NCI-H1105 treated with DMSO at 0.1 percent for 48 hours (cell line): ENCODE data around the gene UGT1A9.

Experiments
- DNase-seq: peaks from one replicate; lab custom pipeline; 2025; lab: John Stamatoyannopoulos, UW

UGT1A9 gene

DNA sequence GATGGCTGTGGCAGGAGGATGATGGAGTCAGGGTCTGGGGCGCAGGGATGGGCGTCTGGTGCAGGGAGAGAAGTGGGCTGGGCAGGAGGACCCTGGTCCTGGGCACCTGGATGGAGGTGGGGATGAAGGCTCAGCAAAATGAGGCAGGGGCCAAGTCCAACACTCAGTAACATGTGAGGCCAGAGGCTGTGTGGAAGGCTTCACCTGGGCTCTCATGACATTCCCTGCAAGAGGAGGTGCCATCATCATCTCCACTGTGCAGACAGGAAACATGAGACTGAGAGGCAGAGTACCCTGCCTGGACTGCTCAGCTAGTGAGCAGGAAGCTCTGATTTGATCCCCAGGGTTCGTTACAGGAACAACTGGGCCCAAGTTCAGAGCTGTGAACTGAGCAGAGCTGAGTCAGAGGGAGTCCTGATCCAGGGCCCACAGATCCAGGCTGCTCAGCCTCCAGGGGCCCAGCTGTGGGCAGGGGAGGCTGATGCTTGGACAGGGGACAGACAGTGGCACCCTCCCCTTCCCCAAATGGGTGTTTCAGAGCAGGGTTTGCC is 145.7 kb downstream of the UGT1A9 start:
- DNase-seq, result no peak

- DNase-seq, result no peak
Measured at GRCh38 chr2:233817995-233818638, 146.4 kb downstream of the UGT1A9 start.

GRCh38 chr2:233818639-233819621 is 147.2 kb downstream of the UGT1A9 start:
- no peak for DNase-seq

- no peak for DNase-seq
Measured at GRCh38 chr2:233819884-233820773, 148.4 kb downstream of the UGT1A9 start.

GRCh38 chr2:233820774-233821105 is 149.0 kb downstream of the UGT1A9 start:
- DNase-seq, result no peak

DNA sequence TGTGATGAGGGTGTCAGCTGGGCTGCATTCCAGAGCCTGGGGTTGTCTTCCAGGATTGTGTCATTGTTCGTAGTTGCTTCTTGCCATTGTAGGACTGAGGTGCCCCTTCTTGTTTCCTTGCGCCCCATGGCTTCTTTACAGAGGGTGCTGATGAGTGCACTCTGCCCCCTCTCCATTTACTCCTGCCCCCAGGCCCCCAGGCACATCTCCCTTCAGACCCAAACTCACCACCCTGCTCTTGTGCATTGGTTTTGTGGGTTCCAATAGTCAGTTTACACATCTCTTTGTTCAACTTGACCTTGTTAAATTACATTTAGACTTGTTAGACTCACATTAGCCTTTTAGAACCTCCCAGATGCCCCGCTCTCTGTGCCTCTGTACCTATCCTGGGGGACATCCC is 149.5 kb downstream of the UGT1A9 start:
- DNase-seq, result no peak

GRCh38 chr2:233821709-233822100 is 150.0 kb downstream of the UGT1A9 start:
- DNase-seq, result no peak

DNA sequence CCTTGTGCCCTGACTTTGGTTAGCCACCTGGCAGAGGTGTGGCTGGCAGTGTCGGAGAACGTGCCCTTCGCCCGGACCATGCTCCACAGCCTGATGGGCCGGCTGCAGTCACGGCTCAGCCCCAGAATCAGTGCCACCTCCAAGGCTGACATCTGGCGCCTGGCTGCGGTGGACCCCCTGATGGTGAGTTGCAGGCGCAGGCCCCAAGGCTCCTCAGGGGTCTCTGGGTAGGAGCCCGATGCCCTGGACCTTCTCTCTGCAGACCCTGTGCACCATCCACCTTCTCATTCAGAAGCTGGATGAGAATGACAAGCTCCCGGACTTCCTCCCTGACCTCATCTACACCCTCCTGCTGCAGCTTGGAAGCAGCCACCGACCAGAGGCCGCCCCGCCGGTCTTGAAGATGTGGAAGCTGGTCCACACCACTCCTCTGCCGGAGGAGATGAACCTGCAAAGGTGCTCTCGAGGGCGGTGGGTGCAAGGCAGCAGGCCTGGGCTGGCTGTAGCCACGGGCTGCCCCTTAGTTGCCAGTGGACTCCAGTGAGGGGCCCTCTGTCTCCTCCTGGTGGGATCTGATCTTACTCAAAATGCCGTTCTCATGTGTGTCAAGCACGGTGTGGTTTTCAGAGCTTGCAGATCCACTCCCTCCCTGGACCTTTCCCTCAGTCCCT is 150.5 kb downstream of the UGT1A9 start:
- DNase-seq, result no peak
